Measurements from ENCODE around the gene SUSD1. TPM values are rescaled to one million over a fixed set of nuclear protein-coding genes. Genes with fewer than 3 reads are reported as not detected.

The SUSD1 gene
- total RNA-seq, 1 donor from 2014 or later = 33.8 TPM

DNA sequence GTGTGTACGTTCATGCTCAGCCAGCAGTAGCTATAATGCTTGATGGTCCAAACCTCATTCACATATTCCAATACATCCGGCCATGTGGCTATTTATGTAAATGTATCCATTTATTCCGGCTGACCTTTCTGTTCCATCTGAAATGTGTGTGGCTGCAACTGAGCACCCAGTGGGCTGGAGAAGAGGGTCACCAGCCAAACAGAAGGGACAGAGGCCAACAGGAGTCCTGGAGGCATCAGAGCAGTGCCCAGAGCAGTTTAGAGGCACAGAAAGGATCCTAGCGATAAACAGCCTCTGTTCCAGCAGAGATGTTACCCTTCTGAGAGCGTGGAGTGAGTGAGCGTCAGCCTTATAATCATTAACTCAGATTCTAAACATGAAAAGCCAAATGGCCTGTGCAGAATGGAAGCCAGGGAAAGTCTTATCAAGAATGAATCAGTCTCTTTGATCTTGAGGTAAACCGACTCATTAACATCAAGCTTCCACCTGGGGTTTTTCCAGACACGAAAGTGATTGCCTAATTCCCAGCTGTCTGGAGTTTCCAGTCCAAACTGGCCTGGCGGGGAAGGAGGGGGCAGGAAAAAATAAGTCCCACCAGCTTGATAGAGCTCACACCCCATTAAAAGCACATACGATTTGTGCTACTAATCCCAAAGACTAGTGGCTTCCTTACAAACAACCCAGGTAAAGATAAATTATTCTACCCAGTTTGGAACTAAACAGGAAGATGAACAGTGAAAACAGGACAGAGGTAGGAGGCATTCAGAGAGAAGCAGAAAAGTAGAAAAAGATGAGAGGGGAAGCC is 55.7 kb downstream of the SUSD1 start:
- no peaks in the 10 kb centered on the region for H3K36me3 ChIP-seq (ENCODE audit: control insufficient read depth, insufficient read depth, low read length)
- H3K27me3 ChIP-seq (ENCODE audit: control insufficient read depth, insufficient read depth, low read length) = no peaks in the 10 kb centered on the region
- no peak for TF ChIP-seq CTCF (IDR thresholded peaks at IDR 0.05; ENCODE audit: insufficient read depth, low read length, poor library complexity, severe bottlenecking)
- peak; percentile 99 for DNase-seq (ENCODE audit: low read depth)
- H3K4me3 ChIP-seq (ENCODE audit: low read depth, low read length) = no peak overlapping the region

- H3K27me3 ChIP-seq (ENCODE audit: control insufficient read depth, insufficient read depth, low read length) = no peaks in the 10 kb centered on the region
- TF ChIP-seq CTCF (IDR thresholded peaks at IDR 0.05; ENCODE audit: insufficient read depth, low read length, poor library complexity, severe bottlenecking) = no peak
- no peaks in the 10 kb centered on the region for H3K36me3 ChIP-seq (ENCODE audit: control insufficient read depth, insufficient read depth, low read length)
- no peak for DNase-seq (ENCODE audit: low read depth)
- no peak overlapping the region for H3K4me3 ChIP-seq (ENCODE audit: low read depth, low read length)
Observed at GRCh38 chr9:112118009-112118408, 57.1 kb downstream of the SUSD1 start.

DNA sequence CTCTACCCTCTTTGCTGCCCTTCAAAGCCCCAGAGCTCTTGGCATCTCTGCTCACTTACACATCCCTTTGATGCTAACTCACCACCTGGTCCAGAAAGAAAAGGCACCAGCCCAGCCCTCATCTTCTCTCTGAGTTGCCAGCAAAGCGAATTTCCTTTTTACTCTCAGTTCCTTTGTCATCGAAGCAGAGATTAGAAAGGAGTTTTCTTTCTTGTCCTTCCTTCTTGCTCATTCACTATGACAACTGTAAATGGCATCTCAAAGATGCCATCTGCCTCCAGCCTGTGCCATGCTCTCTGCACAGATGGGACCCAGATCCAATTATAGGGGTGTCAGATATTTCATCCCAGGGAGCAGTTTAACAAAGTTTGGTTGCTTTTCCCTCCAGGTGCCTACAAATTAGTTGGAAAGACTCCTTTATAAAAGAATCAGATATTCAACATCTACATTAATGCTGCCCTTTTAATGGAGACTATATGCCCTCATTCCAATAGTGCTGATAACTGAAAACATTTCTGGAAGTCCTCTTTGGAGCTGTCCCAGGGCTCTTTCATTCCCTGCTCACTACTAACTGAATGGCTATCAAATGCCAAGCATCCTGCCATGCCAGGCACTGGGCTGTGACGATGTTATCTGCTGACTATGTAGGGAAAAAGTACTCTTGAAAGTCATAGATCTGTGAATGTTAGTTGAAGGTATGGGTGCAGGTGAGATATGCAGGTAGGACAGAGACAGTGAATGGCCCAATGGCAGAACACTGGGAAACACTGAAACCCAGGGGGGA is 58.9 kb downstream of the SUSD1 start:
- no peak for TF ChIP-seq CTCF (IDR thresholded peaks at IDR 0.05; ENCODE audit: insufficient read depth, low read length, poor library complexity, severe bottlenecking)
- Histone ChIP-seq H3K27me3 (ENCODE audit: control insufficient read depth, insufficient read depth, low read length) (no peaks in the 10 kb centered on the region), H3K36me3 (ENCODE audit: control insufficient read depth, insufficient read depth, low read length) (peaks cover 2% of the 10 kb centered on the region), H3K4me3 (ENCODE audit: low read depth, low read length) (no peak overlapping the region)
- DNase-seq (ENCODE audit: low read depth) = no peak

GRCh38 chr9:112115109-112115508 is 60.0 kb downstream of the SUSD1 start:
- no peak for DNase-seq (ENCODE audit: low read depth)
- Histone ChIP-seq H3K27me3 (ENCODE audit: control insufficient read depth, insufficient read depth, low read length) (no peaks in the 10 kb centered on the region), H3K36me3 (ENCODE audit: control insufficient read depth, insufficient read depth, low read length) (peaks cover 2% of the 10 kb centered on the region), H3K4me3 (ENCODE audit: low read depth, low read length) (no peak overlapping the region)
- no peak for TF ChIP-seq CTCF (IDR thresholded peaks at IDR 0.05; ENCODE audit: insufficient read depth, low read length, poor library complexity, severe bottlenecking)

DNA sequence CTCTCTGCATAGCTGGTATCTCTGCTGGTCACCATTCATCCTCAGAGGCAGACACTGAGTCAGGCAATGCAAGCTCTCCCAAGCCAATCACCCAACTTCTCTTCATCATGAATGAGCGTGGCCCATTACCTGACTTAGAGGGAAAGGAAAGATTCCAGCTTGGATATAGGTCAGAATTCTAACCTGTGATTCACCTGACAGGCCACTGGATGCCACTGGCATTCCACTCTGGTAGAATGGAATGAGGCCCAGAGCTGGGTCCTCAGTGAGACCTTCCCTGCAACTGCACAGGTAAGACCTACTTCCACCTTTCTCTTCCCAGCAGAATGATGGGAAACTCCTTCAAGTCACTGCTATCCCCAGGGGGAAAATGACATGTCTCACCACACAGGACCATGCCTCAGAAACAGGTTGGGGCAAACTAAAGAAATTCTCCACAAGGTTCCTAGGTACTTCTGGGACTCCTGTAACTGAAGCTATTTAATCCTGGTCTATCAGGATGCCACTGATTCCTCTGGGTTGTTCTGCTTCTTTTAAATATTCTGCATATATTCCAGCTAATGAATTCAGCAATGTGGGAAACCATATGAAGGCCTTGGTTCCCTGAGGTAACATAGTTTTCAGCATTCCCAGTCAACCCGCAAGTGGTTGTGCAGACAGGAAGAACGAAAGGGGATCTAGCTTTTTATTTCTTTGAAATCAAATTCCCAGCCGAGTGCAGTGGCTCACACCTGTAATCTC is 62.0 kb downstream of the SUSD1 start:
- Histone ChIP-seq H3K27me3 (ENCODE audit: control insufficient read depth, insufficient read depth, low read length) (no peaks in the 10 kb centered on the region), H3K4me3 (ENCODE audit: low read depth, low read length) (no peak overlapping the region), H3K36me3 (ENCODE audit: control insufficient read depth, insufficient read depth, low read length) (peaks cover 2% of the 10 kb centered on the region)
- peak; percentile 68 for TF ChIP-seq CTCF (IDR thresholded peaks at IDR 0.05; ENCODE audit: insufficient read depth, low read length, poor library complexity, severe bottlenecking)
- DNase-seq (ENCODE audit: low read depth) = peak; percentile 58
